Tibial nerve (tissue), 4 donors: ENCODE measurements around the gene GPR87. TPM values are rescaled to one million over a fixed set of nuclear protein-coding genes. Genes with fewer than 3 reads are reported as not detected.

Source experiments
- DNase-seq, 2 donors: peaks; one replicate each; pipeline ENCODE4 v3.0.0-alpha.2; 2019; ENCODE audit warnings: low spot score in 2 of 2
- H3K27ac ChIP-seq, 4 donors: fragments of 200-600 bp; sonication (generic) in 3 of 4; one replicate each; pipeline ENCODE4 v1.5.1; 2017 to 2019; ENCODE audit warnings: mild to moderate bottlenecking in 1 of 4
- H3K27me3 ChIP-seq, 2 donors: fragments of 200-600 bp; sonication (generic) in 1 of 2; one replicate each; pipeline versions ENCODE4 v1.5.1 to v1.6.0; 2017 to 2019
- H3K36me3 ChIP-seq, 3 donors: fragments of 200-600 bp; sonication (generic); one replicate each; pipeline ENCODE4 v1.5.1; 2018 to 2019
- H3K4me1 ChIP-seq, 4 donors: fragments of 200-600 bp; sonication (generic) in 3 of 4; one replicate each; pipeline ENCODE4 v1.5.1; 2017 to 2019
- H3K4me3 ChIP-seq, 4 donors: fragments of 200-600 bp; sonication (generic) in 3 of 4; one replicate each; pipeline ENCODE4 v1.5.1; 2017 to 2019; ENCODE audit warnings: mild to moderate bottlenecking in 1 of 4, moderate library complexity in 1 of 4
- H3K9me3 ChIP-seq, 4 donors: fragments of 200-600 bp; sonication (generic) in 3 of 4; one replicate each; pipeline ENCODE4 v1.5.1; 2017 to 2019
- CTCF ChIP-seq, 5 experiments: fragments of 200-600 bp in 3 of 5; fragments of 450-650 bp in 2 of 5; sonication (generic) in 3 of 5; IDR thresholded peaks; one replicate each; pipeline ENCODE4 v1.5.1; 2016 to 2019; ENCODE audit warnings: antibody characterized with exemption in 5 of 5, mild to moderate bottlenecking in 3 of 5, moderate library complexity in 2 of 5
- EP300 ChIP-seq, 2 donors: sonication (generic); formaldehyde crosslinking; IDR thresholded peaks; one replicate each; pipeline ENCODE4 v1.6.1; 2017; ENCODE audit warnings: antibody characterized with exemption in 2 of 2, mild to moderate bottlenecking in 1 of 2
- POLR2A ChIP-seq, 2 donors: fragments of 450-650 bp; IDR thresholded peaks; one replicate each; pipeline ENCODE4 v1.6.1; 2017; ENCODE audit warnings: antibody characterized with exemption in 2 of 2, mild to moderate bottlenecking in 2 of 2, moderate library complexity in 2 of 2
- WGBS, 2 donors: methylation state at CpG; one replicate each; pipeline ENCODE4 v1.1.5; 2018; 5-methylcytosine and 5-hydroxymethylcytosine counted together
- total RNA-seq, 4 donors: library from RNA; depleted of rRNA; stranded (reverse); fragments of >200 nt; gene quantifications; one replicate each; pipeline ENCODE4 v1.1.0, GENCODE V29; 2016

Gene GPR87
- total RNA-seq, 4 donors from 2014 or later: not detected

- H3K27me3 ChIP-seq: no peaks in the 10 kb centered on the region
- no peaks in the 10 kb centered on the region for H3K36me3 ChIP-seq
- H3K4me1 ChIP-seq: peaks cover 0 to 3% (median 0%) of the 10 kb centered on the region in 4 donors
- WGBS, 2 donors: 82 to 90% methylated on average over 6 of the region's 6 CpGs
- H3K4me3 ChIP-seq: no peak overlapping the region
- no peak for DNase-seq
- H3K9me3 ChIP-seq: no peaks in the 10 kb centered on the region
- no peak for TF ChIP-seq CTCF (IDR thresholded peaks at IDR 0.05)
- no peak for TF ChIP-seq EP300 (IDR thresholded peaks at IDR 0.05)
- no peak for TF ChIP-seq POLR2A (IDR thresholded peaks at IDR 0.05)
- H3K27ac ChIP-seq: no peak overlapping the region
Measured at GRCh38 chr3:151306168-151306810, 10.3 kb downstream of the GPR87 start.

GRCh38 chr3:151305775-151306151, 10.9 kb downstream of the GPR87 start:
- Histone ChIP-seq H3K9me3 (no peaks in the 10 kb centered on the region), H3K36me3 (no peaks in the 10 kb centered on the region), H3K27me3 (no peaks in the 10 kb centered on the region), H3K4me1 (peaks cover 0 to 3% (median 0%) of the 10 kb centered on the region in 4 donors), H3K4me3 (no peak overlapping the region), H3K27ac (no peak overlapping the region)
- no peak for TF ChIP-seq POLR2A (IDR thresholded peaks at IDR 0.05)
- no peak for TF ChIP-seq EP300 (IDR thresholded peaks at IDR 0.05)
- no peak for TF ChIP-seq CTCF (IDR thresholded peaks at IDR 0.05)
- WGBS, 2 donors: 82 to 83% methylated on average over 4 of the region's 4 CpGs
- no peak for DNase-seq

GRCh38 chr3:151305060-151305774, 11.4 kb downstream of the GPR87 start:
- Histone ChIP-seq H3K4me3 (no peak overlapping the region), H3K9me3 (no peaks in the 10 kb centered on the region), H3K36me3 (no peaks in the 10 kb centered on the region), H3K27me3 (no peaks in the 10 kb centered on the region), H3K27ac (no peak overlapping the region), H3K4me1 (peaks cover 0 to 3% (median 0%) of the 10 kb centered on the region in 4 donors)
- WGBS, 2 donors: 69 to 70% methylated on average over 7 of the region's 7 CpGs
- TF ChIP-seq EP300 (IDR thresholded peaks at IDR 0.05): peak in 1 of 2 donors; percentile 65
- no peak for TF ChIP-seq POLR2A (IDR thresholded peaks at IDR 0.05)
- DNase-seq: peak; percentile 35 to 52

GRCh38 chr3:151303751-151304150, 12.9 kb downstream of the GPR87 start:
- H3K4me1 ChIP-seq: peaks cover 0 to 3% (median 0%) of the 10 kb centered on the region in 4 donors
- DNase-seq: no peak
- no peak overlapping the region for H3K4me3 ChIP-seq
- no peak for TF ChIP-seq EP300 (IDR thresholded peaks at IDR 0.05)
- no peak for TF ChIP-seq CTCF (IDR thresholded peaks at IDR 0.05)
- no peak for TF ChIP-seq POLR2A (IDR thresholded peaks at IDR 0.05)
- no peaks in the 10 kb centered on the region for H3K27me3 ChIP-seq
- no peak overlapping the region for H3K27ac ChIP-seq
- 59 to 67% methylated on average over 2 of the region's 2 CpGs for WGBS, 2 donors
- no peaks in the 10 kb centered on the region for H3K9me3 ChIP-seq
- H3K36me3 ChIP-seq: no peaks in the 10 kb centered on the region

GRCh38 chr3:151301787-151302186, 14.8 kb downstream of the GPR87 start:
- Histone ChIP-seq H3K27ac (no peak overlapping the region), H3K36me3 (no peaks in the 10 kb centered on the region), H3K9me3 (no peaks in the 10 kb centered on the region), H3K27me3 (no peaks in the 10 kb centered on the region), H3K4me1 (peaks cover 0 to 3% (median 0%) of the 10 kb centered on the region in 4 donors), H3K4me3 (no peak overlapping the region)
- no peak for DNase-seq
- TF ChIP-seq EP300 (IDR thresholded peaks at IDR 0.05) (no peak), CTCF (IDR thresholded peaks at IDR 0.05) (no peak), POLR2A (IDR thresholded peaks at IDR 0.05) (no peak)
- WGBS, 2 donors: 88 to 92% methylated on average over 3 of the region's 3 CpGs
